ENCODE results near the gene COL9A2.
A peak's percentile ranks its signal among the peaks of the same experiment; 100 is the strongest.

COL9A2 gene

DNA sequence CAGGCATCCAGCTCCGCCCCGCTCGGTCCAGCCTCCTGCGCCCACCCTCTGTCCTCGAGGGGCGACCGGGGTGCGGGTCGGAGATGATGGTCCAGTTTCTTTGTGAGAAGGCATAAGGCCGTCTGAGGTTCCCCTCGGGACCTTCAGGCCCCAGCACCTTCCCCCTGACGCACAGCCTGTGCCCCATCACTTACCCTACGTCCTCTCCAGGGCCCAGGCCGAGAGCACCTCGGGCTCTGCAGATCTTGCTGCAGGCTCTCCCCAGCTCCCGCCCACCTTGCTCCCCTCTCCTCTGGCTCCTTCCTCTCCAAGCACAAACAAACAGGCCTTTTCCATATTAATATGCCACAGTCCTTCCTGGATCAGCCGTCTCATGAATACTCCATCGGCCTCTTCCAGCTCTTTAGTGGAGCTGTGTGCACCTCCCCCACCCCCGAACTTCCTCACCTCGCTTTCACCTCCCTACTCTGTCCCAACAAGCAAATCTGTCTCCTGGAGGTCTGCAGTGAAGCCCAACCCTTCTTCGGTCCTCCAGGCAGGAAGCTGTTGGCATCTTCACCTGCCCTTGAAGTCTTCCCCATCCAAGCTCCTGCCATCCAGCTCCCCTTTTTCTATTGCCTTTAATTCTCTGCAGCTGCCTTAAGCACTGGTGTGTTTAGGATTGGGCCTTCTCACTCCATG is 448 bp upstream of the COL9A2 start:
- DNase-seq: no peak

DNA sequence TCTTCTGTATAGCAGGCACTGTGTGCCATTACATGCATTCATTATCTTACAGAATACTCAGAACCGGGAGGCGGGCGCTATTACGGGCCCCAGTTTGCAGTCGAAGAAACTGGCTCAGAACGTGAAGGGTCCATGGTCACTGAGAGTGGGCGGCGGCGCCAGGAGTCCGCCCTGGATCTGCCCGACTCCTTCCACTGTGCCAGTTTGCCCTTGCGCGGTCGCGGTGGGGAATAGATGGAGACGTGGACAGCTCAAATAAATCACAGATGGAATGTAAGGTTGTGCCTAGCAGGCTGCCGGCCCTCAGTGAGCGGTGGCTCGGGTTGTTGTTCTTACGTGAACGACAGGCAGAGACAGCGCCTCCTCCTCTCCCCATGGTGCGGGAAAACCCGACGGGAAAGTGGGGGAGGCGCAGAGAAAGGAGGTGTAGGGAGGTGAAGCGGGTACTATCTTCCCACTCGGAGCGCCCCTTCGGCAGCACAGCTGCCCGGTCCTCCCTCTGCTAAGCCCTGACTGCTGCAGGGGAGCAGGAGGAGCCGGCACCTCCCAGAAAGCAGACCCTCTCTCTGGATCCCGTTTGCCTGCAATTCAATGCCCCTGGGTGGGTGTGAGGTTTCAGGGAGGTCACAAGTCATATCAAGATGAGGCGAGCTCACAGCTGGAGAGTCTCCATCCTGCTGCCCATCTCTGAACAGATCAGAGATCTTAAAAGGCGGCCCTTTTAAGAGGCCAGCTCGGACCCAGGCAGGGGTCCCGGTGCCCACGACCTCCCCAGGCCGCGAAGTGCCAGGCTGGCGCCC is 1.1 kb downstream of the COL9A2 start:
- DNase-seq: peak; percentile 54

DNA sequence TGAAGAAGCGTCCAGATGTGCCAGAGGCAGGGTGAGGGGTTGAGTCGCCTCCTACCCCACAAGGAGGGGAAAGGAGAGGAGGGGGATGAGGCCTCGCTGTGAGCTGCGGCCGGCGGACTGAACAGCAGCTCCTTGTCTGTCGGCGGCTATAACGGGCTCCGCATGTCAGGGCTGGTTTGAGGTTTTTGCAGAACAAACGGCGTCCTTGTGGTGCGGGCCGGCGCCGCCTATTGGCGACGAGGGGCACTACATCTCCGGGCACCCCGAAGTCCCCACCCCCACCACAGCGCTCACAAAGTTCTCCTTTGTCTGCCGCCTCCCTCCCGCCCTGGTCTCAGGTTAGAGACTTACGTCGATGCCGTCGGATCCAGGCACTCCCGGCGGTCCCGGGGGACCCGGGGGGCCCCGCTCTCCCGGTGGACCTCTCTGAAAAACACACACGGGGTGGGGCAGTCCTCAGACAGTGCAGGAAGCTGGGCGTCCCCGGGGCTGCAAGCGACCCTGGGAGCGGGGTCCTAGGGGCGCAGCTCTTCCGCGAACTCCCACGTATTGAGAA is 1.8 kb downstream of the COL9A2 start:
- peak; percentile 87 for DNase-seq

DNA sequence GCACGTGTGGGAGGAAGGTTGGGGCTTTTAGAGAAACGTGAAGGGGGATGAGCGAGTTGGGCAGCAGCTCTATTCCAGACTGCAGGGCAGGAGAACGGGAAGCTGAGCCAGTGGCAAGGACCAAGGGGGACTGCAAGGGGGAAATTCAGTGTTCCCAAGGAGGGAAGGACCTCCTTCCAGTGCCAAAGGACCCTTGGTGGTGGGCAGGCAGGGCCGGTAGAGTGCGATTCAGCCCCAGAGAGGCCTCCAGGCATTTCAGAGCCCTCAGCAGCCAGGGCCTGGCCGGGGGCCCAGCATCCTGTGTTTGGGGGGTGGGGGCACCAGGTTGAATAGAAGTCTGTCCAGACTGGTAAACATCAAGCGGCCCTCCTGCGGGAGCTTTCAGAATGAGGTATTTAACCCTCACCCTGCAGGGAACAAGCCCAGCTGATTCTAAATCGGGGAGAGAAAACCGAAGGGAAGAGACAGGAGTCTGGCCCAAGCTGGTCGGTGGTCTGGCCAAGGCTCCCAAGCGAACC is 2.3 kb downstream of the COL9A2 start:
- DNase-seq: no peak

DNA sequence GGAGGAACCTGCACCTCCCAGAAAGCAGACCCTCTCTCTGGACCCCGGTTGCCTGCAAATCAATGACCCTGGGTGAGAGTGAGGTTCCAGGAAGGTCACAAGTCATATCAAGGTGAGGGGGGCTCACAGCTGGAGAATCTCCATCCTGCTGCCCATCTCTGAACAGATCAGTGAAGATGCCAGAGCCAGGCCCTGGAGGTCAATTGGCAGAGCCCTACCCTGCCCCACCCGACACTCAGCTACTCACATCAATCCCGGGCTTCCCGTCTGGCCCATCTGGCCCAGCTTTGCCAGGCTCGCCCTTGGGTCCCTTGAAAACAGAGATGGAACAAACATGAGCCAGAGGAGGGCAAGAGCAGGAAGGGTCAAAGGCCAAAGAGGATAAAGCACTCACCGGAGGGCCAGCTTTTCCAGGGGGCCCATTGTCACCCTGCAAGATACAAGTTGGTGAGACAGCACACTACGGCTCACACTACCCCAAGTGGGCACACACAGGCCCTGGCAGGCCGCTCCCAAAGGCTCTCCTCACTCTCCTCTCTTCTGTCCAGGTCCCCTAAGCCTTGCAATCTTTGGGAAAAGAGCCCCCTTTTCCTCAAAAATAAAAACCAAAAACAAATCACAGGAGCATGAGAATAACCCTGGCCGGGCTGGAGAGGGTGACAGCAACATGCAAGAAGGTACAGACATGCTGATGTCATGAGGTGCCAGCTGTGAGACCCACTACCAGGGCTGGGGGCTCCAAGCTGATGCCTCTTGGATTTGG is 2.9 kb downstream of the COL9A2 start:
- no peak for DNase-seq

DNA sequence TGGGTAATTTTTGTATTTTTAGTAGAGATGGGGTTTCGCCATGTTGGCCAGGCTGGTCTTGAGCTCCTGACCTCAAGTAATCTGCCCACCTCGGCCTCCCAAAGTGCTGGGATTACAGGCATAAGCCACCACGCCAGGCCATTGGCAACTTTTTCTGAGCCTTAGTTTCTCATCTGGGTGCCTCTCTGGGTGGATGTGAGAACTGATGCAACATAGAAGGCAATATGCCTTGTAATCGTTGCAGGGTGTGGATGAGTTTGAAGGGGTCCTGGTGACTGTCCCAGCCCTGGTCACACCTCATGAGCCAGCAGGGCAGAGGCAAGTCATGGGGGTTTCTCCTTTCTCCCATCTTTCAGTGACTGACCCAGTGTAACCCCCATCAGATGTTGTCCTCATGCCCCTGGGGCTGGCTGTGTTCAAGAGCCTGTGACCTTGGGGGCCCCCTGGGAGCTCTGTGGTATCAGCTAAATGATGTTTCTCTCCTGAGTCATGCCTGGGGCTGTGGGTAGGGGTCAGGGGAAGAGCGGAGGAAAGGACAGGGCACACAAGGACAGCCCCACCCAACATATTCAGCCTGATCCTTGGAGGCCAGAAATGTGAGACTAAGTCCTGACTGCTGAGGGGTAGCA is 3.6 kb downstream of the COL9A2 start:
- no peak for DNase-seq

DNA sequence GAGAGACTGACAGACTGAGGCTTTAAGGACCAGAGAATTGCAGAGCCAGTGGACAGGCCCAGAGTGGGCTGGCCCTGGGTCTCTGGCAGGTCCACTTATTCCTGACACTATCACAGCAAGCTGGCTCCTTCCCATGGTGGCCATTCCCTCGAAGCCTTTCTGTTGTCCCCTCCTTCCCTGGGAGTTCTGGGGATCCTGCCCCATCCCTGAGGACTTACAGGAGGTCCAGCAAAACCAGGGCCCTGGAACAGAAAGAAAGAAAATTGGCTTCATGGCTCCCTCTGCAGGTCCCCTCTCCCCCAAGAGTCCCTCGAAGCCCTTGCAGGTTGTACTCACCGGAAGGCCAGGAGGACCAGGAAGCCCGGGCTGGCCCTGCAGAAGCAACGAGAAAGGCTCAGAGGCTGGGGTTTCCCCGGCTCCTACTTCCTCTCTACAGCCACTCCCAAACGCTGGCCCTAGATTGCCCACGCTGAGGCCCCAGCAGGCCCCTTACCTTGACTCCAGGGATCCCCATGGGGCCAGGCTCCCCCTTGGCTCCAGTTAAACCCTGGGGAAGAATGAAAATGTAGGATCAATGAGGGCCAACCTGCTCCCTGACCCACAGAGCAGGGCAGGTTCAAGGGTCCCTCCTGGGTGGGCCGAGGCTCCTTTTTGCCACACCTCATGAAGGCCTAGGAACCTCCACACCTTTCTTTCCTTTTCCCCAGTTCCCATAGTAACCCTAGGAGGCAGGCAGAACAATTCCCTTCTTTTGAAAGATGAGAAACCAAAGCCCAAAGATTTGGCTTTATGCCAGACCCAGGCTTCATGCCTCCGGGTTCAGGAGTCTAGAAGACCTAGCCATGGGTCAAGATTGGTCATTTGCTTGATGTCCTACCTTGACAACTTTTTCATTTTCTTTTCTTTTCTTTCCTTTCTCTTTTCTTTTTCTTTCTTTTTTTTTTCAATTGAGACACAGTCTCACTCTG is 4.6 kb downstream of the COL9A2 start:
- no peak for DNase-seq

DNA sequence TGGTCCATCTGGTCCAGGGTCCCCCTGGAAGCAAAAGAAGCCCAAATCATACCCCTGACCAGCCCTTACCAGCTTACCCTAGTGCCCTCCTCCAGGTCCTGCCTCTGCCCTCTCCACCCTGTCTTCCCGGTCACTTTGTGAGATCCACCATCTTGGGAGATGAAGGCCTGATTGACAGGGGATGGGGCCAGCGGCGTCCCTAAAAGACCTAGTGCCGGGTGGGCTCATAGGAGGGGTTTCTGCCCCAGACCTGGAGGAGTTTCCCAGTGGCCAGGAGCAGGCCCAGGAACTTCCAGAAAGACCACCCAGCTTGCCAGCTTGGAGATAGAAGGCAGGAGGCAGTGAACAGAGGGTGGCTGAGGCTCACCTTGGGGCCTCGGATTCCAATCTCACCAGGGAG is 5.4 kb downstream of the COL9A2 start:
- DNase-seq: no peak

DNA sequence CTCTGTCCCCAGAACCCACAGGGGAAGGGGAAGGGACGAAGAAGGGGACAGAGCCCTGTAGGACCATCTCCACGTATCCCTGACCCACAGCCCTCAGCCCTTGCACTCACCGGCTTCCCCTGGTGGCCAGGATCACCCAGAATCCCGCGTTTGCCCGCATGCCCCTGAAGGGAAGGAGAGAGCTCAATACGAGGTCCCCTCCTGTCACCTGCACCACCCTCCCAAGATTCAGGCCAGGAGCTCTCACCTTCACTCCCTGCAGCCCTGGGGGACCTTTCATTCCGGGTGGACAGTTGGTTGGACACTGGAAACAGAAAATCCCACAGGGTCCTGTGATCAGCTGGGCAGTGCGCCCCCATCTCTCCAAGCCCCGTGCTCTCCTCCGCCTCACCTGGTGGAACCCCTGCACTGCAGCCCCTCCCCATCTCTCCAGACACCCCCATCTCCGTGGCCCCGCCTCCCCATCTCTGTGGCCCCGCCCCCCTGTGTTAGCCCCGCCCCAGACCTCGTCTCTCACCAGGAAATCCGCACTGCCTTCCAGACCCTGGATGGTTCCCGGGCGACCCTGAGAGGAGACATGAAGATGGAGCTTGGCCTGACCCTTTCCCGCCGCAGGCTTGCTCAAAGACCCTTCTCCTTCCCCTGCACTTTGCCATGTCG is 6.0 kb downstream of the COL9A2 start:
- DNase-seq: no peak

DNA sequence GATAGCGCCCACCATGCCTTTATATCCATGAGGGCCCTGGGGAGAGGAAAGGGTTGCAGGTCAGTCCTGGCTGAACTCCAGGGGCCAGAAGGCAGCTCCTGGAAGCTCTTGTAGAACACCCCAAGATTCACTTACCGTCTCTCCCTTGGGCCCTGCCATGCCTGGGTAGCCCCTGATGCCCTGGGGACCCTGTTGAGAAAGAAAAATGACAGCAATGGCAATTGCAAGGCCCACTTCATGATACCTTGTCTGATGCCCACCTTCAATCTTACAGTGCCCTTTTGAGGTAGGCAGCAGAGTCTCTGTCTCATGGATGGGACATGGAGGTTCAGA is 7.0 kb downstream of the COL9A2 start:
- no peak for DNase-seq

DNA sequence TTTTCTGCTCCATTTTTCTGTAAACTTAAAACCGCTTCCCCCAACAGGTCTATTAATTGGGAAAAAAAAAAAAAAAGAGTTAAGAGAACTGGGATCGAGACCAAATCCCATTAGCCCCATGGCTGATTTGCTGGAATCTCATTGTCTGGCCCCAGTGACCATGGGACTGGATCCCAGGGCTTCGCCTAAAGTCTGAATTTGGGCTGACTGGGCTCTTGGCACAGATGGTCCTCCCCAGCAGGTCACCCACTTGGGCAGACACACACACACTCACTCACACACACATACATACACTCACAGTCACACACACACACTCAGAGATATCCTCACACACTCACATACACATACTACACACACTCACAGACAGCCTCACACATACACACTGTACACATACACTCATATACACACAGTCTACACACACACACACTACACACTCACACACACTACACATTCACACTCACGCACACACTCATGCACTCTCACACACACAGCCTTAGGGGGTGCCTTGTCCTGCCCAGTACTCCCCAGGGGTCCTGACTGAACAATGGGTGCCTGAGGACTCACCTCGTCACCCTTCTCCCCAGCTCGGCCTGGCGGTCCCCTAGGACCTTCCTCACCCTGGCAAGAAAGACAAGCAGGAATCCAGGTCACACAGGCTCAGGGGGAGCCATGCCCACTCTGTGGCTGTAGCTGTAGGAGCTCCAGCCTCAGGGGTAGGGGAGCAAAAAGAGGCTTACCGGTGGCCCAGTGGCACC is 7.5 kb downstream of the COL9A2 start:
- DNase-seq: no peak

DNA sequence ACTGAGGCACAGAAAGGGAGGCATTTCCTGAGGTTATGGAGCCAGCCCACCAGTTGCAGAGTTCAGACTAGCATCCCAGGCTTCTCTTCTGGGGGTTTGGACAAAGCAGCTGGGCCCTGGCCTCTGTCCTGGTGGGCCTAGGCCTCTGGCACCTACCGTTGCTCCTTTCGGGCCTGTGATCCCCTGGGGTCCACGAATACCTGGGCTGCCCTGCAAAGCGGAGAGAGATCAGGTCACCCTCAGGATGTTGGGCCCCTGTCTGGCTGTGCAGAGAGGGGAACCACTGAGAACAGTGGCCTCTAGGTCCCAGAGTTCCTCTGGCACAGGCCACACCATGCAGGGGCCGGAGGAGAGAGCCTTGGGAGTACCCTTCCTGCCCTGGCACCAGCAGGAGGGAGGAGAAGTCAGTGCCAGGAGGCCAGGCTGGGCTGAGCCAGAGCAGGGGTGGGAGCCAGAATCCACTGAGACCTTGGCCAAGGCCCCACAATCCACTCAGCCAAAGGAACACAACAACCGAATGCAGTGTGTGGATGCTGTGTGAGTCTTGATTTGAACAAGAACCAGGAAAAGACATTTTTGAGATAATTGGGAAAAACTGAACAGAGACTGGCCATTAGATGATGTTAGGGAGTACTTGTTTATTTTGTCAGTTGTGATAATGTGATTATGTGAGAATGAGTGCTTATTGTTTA is 8.9 kb downstream of the COL9A2 start:
- no peak for DNase-seq

DNA sequence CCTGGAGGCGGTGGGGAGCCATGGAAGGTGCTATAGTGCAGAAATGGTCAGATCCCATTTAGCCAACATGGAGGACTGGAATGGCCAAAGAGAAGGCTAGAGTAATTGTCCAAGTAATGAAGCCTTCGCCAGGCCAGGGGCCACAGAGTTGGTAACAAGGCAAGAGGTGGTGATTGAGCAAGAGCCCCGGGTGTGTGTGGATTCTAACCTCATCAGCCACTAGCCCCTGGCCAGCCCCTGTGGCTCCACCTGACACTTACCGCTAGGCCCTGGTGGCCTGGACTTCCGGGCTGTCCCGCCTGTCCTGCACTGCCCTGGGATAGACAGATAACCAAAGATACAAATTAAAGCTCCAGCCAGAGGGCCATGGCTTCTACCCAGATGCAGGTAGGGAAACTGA is 9.9 kb downstream of the COL9A2 start:
- no peak for DNase-seq

DNA sequence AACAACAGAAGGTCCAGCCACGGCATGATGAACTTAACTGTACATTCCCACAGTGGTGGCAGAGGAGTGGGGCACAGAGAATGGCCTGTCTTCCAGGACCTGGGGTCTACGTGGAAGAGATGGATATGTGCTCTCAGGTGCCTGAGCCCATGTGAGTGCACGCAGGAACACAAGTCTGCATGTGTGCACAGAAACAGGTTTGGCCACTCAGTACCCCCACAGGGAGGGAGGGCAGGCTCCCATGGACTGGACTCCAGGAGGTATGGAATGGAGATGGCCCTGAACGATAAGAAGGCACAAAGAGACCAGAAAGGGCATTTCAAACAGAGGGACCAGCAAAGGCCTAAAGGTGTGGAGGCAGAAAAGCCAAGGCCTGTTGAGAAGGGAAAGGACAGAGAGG is 10.8 kb downstream of the COL9A2 start:
- DNase-seq: no peak

DNA sequence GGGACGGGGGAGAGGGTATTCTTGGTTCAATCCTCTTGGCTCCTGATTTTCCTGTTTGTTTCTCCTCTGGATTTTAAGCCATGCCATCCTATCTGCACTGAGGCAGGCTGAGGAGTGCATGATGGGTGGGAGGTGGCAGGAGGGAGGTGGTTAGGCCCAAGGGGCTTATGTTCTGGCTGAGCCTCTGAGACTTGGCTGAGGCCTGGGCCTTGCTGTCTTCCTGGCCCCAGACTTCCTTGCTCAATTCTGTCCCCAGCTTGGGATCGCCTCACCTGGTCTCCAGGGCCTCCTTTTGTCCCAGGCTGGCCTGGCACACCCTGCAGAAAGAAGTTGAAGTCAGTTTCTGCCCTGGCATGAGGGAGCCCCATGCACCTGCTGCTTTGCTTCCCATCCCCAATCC is 11.2 kb downstream of the COL9A2 start:
- no peak for DNase-seq

DNA sequence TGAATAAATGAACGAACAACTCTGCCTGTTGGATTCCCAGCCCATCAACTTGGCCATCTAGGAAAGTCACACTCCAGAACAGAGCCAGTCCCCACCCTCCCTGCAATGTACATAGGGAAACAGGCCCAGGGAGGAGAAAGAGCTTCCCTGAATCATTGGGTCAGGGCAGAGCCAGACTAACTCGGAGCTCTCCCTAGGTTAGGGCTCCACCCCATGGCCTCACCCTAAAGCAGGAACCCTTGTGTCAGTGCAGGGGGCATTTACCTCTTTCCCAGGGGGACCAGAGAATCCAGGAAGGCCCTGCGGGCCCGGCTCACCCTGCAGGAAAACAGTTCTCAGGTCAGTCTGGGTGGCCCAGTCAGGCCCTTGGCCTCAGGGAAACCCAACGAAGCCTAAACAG is 11.6 kb downstream of the COL9A2 start:
- DNase-seq: no peak

DNA sequence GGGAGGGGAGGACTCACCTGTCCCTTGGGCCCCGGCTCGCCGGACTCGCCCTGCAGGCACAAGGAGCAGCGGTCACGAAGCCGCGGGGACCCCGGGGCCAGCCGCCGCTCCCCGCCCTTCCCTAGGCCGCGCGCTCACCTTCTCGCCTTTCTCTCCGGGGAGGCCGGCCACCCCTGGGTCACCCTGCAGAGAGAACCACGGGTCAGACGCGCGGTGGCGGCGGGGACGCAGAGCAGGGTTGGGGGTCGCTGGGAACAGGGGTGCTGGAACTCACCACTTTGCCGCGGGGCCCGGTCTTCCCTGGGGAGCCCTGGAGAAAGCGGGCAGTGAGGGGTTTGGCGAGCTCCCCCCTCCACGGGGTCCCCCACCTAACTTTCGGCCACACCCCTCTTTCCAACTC is 13.3 kb downstream of the COL9A2 start:
- DNase-seq: no peak

DNA sequence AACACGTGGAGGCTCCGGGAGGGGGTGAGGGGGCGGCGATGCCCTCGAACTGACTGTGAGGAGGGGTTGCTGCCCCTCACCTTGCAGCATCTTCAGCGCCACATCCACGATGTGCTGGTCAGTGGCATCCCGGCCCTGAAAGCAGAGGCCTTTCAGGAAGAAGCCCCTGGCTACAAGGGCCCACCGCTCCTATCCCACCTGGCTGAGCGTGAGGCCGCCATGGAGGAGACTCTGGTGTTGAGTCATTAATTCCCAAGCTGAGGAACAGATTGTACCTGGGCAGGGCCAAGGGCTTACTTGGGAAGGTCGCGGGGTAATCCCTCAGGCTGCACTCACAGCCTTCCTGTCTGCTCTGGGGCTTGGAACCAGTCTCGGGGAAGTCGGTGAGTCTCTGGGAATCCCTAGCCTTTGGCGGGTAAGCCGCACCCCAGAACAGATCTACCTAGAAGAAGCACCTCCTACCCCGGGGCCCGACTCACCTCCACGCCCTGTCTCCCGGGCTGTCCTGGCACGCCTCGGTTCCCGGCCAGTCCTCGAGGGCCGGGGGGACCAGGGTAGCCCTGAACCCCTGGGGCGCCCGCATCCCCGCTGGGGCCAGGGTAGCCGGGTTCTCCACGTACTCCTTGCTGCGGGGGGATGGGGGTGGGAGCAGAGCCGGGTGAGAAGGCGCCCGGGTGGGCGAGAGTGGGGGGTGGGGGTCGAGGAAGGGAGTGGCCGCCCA is 13.9 kb downstream of the COL9A2 start:
- no peak for DNase-seq

DNA sequence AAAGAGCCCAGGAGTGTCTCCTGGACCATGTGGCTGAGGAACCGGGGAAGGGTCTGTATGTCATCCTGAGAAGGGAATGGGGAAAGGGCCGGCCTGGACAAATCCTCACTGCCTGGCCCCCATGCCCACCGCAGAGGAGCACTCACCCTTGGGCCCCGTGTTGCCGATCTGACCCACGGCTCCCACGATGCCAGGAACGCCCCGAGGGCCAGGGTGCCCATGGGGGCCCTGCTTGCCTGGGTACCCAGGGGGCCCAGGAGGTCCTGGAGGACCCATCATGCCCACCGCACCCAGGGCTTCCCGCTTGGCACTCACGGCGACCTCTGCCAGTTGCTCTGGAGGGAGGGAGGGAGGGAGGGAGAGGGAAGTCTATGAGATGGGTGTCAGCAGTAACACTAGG is 14.6 kb downstream of the COL9A2 start:
- DNase-seq: no peak

All from DMS79 (cell line).